SK-N-SH (cell line): Measurements from ENCODE around the gene CR1. TPM values are rescaled to one million over a fixed set of nuclear protein-coding genes. Genes with fewer than 3 reads are reported as not detected.

ENCODE experiments used
- CTCF ChIA-PET: fragments of 300-600, 350-600 bp; formaldehyde crosslinking; extraction: SDS; loops from one replicate; lab custom pipeline; 2021; lab: Yijun Ruan, JAX
- POLR2A ChIA-PET: fragments of 350-600 bp; sonication (Branson Sonifier 250); formaldehyde crosslinking; extraction: SDS; loops from one replicate; lab custom pipeline; 2020; ENCODE audit warnings: antibody characterized with exemption, inconsistent platforms; lab: Yijun Ruan, JAX
- DNase-seq: peaks from one replicate; pipeline ENCODE4 v3.0.0; 2012
- H2AFZ ChIP-seq: fragments of 200-600 bp; sonication (generic); 2 replicates; pipeline ENCODE4 v1.8.1; 2016; ENCODE audit warnings: antibody characterized with exemption, mild to moderate bottlenecking, low read depth
- H3F3A ChIP-seq: fragments of 200-600 bp; sonication (generic); replicated peaks from 2 replicates; pipeline ENCODE3; 2016; ENCODE audit warnings: antibody characterized with exemption, mild to moderate bottlenecking; ENCODE audit not compliant: insufficient read depth
- H3K27ac ChIP-seq, 2 experiments: fragments of 200-500 bp in 1 of 2; fragments of 200-600 bp in 1 of 2; sonication (Bioruptor generic) in 1 of 2; sonication (generic), shearing (Covaris generic) in 1 of 2; 2 replicates each; pipeline versions ENCODE4 v1.5.1 to v1.6.1; 2014 to 2016; ENCODE audit warnings: low read depth in 2 of 2, inconsistent platforms in 1 of 2, low read length in 1 of 2, mild to moderate bottlenecking in 1 of 2, mixed read lengths in 1 of 2
- H3K27me3 ChIP-seq: fragments of 200-600 bp; sonication (generic), shearing (Covaris generic); 2 replicates; pipeline ENCODE4 v1.6.1; 2016; ENCODE audit warnings: mixed run types; ENCODE audit not compliant: insufficient read depth
- H3K36me3 ChIP-seq, 2 experiments: fragments of 200-500 bp in 1 of 2; fragments of 200-600 bp in 1 of 2; sonication (Bioruptor generic) in 1 of 2; sonication (generic) in 1 of 2; replicated peaks in 1 of 2; 2 replicates each; pipeline versions ENCODE3 to v1.5.1; 2014 to 2016; ENCODE audit warnings: low read length in 1 of 2, mild to moderate bottlenecking in 1 of 2; ENCODE audit not compliant: insufficient read depth in 2 of 2, control insufficient read depth in 1 of 2
- H3K4me1 ChIP-seq, 2 experiments: fragments of 200-500 bp in 1 of 2; fragments of 200-600 bp in 1 of 2; sonication (Bioruptor generic) in 1 of 2; sonication (generic), shearing (Covaris generic) in 1 of 2; 2 replicates each; pipeline versions ENCODE4 v1.5.1 to v1.6.1; 2014 to 2016; ENCODE audit warnings: low read depth in 1 of 2, low read length in 1 of 2, mixed run types in 1 of 2; ENCODE audit not compliant: insufficient read depth in 2 of 2, control insufficient read depth in 1 of 2
- H3K4me2 ChIP-seq: fragments of 200-600 bp; sonication (generic), shearing (Covaris generic); 2 replicates; pipeline ENCODE4 v1.6.1; 2017; ENCODE audit warnings: mixed run types
- H3K4me3 ChIP-seq, 2 experiments: fragments of 200-500 bp in 1 of 2; fragments of 200-600 bp in 1 of 2; sonication (Bioruptor generic) in 1 of 2; sonication (generic), shearing (Covaris generic) in 1 of 2; 2 replicates each; pipeline versions ENCODE4 v1.5.1 to v1.8.1; 2014 to 2016; ENCODE audit warnings: low read depth in 2 of 2, inconsistent platforms in 1 of 2, low read length in 1 of 2, mild to moderate bottlenecking in 1 of 2, mixed read lengths in 1 of 2, moderate library complexity in 1 of 2
- H3K79me2 ChIP-seq: fragments of 200-600 bp; sonication (generic); 2 replicates; pipeline ENCODE4 v1.8.1; 2017; ENCODE audit warnings: mild to moderate bottlenecking; ENCODE audit not compliant: insufficient read depth
- H3K9ac ChIP-seq: fragments of 200-600 bp; sonication (generic); 2 replicates; pipeline ENCODE4 v1.6.1; 2017; ENCODE audit warnings: mixed run types
- H3K9me2 ChIP-seq: fragments of 200-600 bp; sonication (generic); 2 replicates; pipeline ENCODE4 v1.6.1; 2017; ENCODE audit warnings: mixed run types
- H3K9me3 ChIP-seq: fragments of 200-600 bp; sonication (generic); 2 replicates; pipeline ENCODE4 v1.6.1; 2017; ENCODE audit warnings: mixed run types, mild to moderate bottlenecking, moderate library complexity
- H4K20me1 ChIP-seq: fragments of 200-600 bp; sonication (generic); 2 replicates; pipeline ENCODE4 v1.6.1; 2017; ENCODE audit warnings: mild to moderate bottlenecking, mixed run types; ENCODE audit not compliant: insufficient read depth
- ELF1 ChIP-seq: IDR thresholded peaks from 2 replicates; pipeline ENCODE4 v1.4.0; 2012
- FOSL2 ChIP-seq: IDR thresholded peaks from 2 replicates; pipeline ENCODE4 v1.4.0; 2012; ENCODE audit warnings: low read depth, mild to moderate bottlenecking, moderate library complexity, borderline replicate concordance
- FOXJ3 ChIP-seq: sonication (generic); formaldehyde crosslinking; IDR thresholded peaks from 2 replicates; pipeline ENCODE4 v1.5.1; 2020; ENCODE audit warnings: mild to moderate bottlenecking, missing genetic modification reagents
- FOXM1 ChIP-seq: IDR thresholded peaks from 2 replicates; pipeline ENCODE4 v1.4.0; 2012; ENCODE audit warnings: low read depth, mild to moderate bottlenecking
- GABPA ChIP-seq: IDR thresholded peaks from 2 replicates; pipeline ENCODE4 v1.4.0; 2012; ENCODE audit warnings: low read depth, mild to moderate bottlenecking
- JUND ChIP-seq: IDR thresholded peaks from 2 replicates; pipeline ENCODE4 v1.4.0; 2012
- MAX ChIP-seq: IDR thresholded peaks from 2 replicates; pipeline ENCODE4 v1.4.0; 2012; ENCODE audit warnings: low read depth
- MEF2A ChIP-seq: IDR thresholded peaks from 2 replicates; pipeline ENCODE4 v1.4.0; 2012; ENCODE audit warnings: low read depth, borderline replicate concordance
- RAD21 ChIP-seq: IDR thresholded peaks from 2 replicates; pipeline ENCODE4 v1.6.1; 2012; ENCODE audit warnings: mild to moderate bottlenecking, low read length
- RCOR1 ChIP-seq: fragments of 150-350 bp; IDR thresholded peaks from 2 replicates; pipeline ENCODE4 v1.6.1; 2017; ENCODE audit warnings: antibody characterized with exemption, low read length
- REST ChIP-seq: IDR thresholded peaks from 2 replicates; pipeline ENCODE4 v1.6.1; 2012; ENCODE audit warnings: mild to moderate bottlenecking, low read depth, low read length, moderate library complexity
- RXRA ChIP-seq: IDR thresholded peaks from 2 replicates; pipeline ENCODE4 v1.4.0; 2012; ENCODE audit warnings: low read depth, mild to moderate bottlenecking, borderline replicate concordance
- SIN3A ChIP-seq: IDR thresholded peaks from 2 replicates; pipeline ENCODE4 v1.6.1; 2012; ENCODE audit warnings: low read depth, mild to moderate bottlenecking, low read length, moderate library complexity, borderline replicate concordance
- TAF1 ChIP-seq: IDR thresholded peaks from 2 replicates; pipeline ENCODE4 v1.6.1; 2012; ENCODE audit warnings: low read depth, mild to moderate bottlenecking, low read length, moderate library complexity, borderline replicate concordance
- TCF12 ChIP-seq: IDR thresholded peaks from 2 replicates; pipeline ENCODE4 v1.4.0; 2012
- TEAD4 ChIP-seq: IDR thresholded peaks from 2 replicates; pipeline ENCODE4 v1.4.0; 2012; ENCODE audit warnings: mild to moderate bottlenecking, borderline replicate concordance; ENCODE audit not compliant: insufficient read depth
- USF2 ChIP-seq: fragments of 150-350 bp; IDR thresholded peaks from 2 replicates; pipeline ENCODE4 v1.6.1; 2017; ENCODE audit warnings: antibody characterized with exemption, low read length, low read depth, borderline replicate concordance
- WGBS: methylation state at CpG from one replicate; pipeline ENCODE4 v1.1.6; 2017; ENCODE audit warnings: low lambda C conversion rate; 5-methylcytosine and 5-hydroxymethylcytosine counted together
- polyA plus RNA-seq, 3 experiments: library from polyadenylated mRNA; depleted of rRNA; stranded (reverse); fragments of >200 nt; gene quantifications; 2 replicates each; pipeline ENCODE4 v1.2.3, GENCODE V29; 2012

The CR1 gene
- polyA plus RNA-seq, 1 of the 3 experiments (the other 2 are of a cell fraction), result not detected

- no peak for DNase-seq
- H3K27me3 ChIP-seq, result peaks cover 17% of the 10 kb centered on the region; the same call in 1 of the 2 replicates
- POLR2A ChIA-PET, result no interaction called here
- no peak overlapping the region for H3K9ac ChIP-seq
- no peak overlapping the region for H3K27ac ChIP-seq
- H3F3A ChIP-seq, result no peaks in the 10 kb centered on the region
- no peaks in the 10 kb centered on the region for H3K36me3 ChIP-seq
- no peaks in the 10 kb centered on the region for H3K9me3 ChIP-seq
- no peaks in the 10 kb centered on the region for H4K20me1 ChIP-seq
- H3K4me1 ChIP-seq, result no peaks in the 10 kb centered on the region
- 0% methylated on average over 2 of the region's 2 CpGs for WGBS
- CTCF ChIA-PET, result interaction anchor here (0.9 kb wide), 1 partner anchor 66 kb away, joined by 4 read pairs; no protein-coding TSS in a partner anchor
- no peak for TF ChIP-seq TCF12
- TF ChIP-seq REST, result no peak
- no peak for TF ChIP-seq FOSL2
- no peak for TF ChIP-seq TAF1
- no peak for TF ChIP-seq SIN3A
- TF ChIP-seq RAD21, result no peak
- TF ChIP-seq TEAD4, result no peak
- TF ChIP-seq RCOR1, result no peak
- TF ChIP-seq USF2, result no peak
- TF ChIP-seq MEF2A, result no peak
- TF ChIP-seq MAX, result no peak
- TF ChIP-seq RXRA, result no peak
- TF ChIP-seq FOXM1, result no peak
- TF ChIP-seq ELF1, result no peak
- TF ChIP-seq FOXJ3 (CRISPR knock-in tag), result no peak
- TF ChIP-seq JUND, result no peak
- TF ChIP-seq GABPA, result no peak
- H3K79me2 ChIP-seq, result no peaks in the 10 kb centered on the region
- no peaks in the 10 kb centered on the region for H3K9me2 ChIP-seq
- no peak overlapping the region for H3K4me2 ChIP-seq
- no peak overlapping the region for H2AFZ ChIP-seq
- no peak overlapping the region for H3K4me3 ChIP-seq
These were observed 25.0 kb upstream of the CR1 start for GRCh38 chr1:207470927-207471326.
